Fibroblast of skin of right biceps (primary cell): ENCODE data around the gene PAQR7.

Experiments
- DNase-seq: peaks from one replicate; pipeline ENCODE4 v3.0.0-alpha.2; 2013

PAQR7 gene

DNA sequence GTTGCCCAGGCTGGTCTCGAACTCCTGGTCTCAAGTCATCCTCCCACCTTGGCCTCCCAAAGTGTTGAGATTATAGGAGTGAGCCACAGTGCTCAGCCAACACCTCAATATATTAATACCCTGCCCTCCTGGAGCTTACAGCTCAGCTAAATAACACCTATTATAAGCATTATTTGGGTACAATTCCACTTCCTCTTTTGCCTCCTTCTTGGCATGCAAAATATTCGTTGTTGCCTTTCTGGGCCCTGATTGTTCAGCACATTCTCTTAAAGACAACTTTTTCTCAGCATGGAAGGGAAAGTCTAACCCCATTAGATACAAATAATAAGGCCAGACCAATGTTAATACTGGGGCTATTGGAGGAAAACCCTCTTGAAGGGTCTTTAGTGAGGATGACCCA is 2.8 kb downstream of the PAQR7 start:
- DNase-seq = no peak

- no peak for DNase-seq
Measured at GRCh38 chr1:25871704-25872494, 3.6 kb downstream of the PAQR7 start.

DNA sequence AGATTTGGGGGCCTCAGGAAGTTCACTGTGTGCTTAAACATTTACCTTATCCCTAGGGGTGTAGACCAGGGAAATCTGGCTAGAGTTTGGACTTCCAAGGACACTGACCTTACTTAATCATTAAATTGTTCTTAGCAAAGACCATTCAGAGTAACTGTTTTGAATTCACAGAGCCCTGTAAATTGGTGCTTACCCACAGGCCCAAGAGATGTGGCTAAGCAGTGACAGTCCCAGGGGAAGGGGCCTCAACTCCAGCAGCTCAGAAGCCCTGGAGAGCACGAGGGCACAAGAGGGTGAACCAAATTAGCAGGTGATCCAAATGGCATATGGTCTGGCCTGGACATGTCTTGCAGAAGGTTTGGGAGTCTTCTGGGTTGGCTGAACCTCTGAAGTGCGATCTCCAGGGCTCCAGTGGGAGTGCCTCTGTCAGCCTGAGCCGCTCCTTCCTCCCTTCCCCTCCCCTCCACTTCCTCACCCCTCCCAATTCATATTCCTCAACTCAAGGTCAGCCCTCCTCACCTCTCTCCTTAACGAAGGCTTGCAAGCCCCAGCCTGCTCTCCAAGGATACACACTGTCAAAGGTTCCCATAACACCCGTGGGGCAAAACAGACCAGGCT is 4.3 kb downstream of the PAQR7 start:
- no peak for DNase-seq

DNA sequence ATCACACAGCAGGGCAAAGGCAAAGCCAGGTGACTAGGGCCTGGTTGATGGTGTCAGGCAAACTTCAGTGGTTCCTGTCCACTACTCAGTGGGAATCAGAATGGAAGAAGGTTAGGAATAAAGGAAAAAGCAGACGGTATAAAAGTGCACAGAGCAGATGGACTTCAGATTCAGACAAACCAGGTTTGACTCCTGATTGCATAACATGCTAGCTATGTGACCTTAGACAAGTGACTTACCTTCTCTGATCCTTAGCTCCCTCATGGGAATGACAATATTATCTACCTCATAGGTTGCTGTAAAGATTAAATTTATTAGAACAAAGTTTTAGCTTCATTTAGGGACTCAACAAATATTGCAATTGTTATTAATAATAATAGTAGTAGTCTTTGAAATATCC is 4.9 kb downstream of the PAQR7 start:
- no peak for DNase-seq

DNA sequence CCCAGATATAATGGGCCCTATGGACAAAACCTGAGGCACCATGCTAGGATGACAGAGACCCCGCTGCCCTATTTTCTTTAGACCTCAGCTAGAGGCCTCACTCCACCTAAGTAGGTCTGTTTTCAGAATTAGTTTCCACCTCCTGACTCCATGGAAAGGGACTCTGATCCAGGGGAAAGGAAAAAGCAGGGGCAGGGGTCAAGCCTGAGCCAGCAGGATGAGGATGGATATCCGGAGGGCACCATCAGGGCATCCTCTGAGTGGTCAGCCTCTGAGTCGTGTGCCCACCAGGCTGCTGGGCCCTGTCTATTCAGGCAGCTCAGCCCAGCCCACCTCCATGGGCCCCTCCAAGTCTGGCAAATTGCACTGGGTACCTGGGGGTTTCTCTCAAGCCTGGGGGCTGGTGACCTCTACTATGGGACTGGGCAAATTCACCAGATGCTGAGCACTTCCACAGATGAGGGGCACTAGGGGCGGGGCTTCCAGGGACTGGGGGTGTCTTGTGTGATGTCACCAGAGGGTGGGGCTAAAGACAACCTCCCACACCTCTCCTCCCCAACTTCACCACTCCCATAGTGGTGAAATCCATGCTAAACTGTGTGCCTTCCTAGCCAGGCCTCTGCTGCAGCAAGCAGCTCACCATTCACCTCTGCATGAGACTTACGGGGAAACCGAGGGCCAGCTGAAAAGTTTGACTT is 5.5 kb downstream of the PAQR7 start:
- DNase-seq = no peak

GRCh38 chr1:25867210-25867991 is 8.1 kb downstream of the PAQR7 start:
- DNase-seq = no peak

DNA sequence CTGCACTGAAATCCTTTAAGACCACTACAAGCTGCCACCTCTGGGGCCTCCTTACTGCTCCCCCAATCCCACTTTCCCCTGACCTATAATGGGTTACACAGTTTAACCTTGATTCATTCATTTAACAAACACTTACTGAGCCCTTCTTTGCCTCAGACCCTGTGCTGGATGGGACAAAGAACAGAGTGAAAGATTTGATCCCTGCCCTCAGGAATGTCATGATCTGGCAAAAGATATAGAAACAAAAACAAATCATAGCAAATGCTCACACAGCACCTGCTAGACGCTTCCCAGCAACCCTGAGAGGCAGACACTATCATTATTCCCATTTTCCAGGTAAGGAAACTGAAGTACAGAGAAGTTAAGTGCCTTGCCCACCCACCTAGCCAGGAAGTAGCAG is 9.2 kb downstream of the PAQR7 start:
- no peak for DNase-seq

- DNase-seq = no peak
Measured at GRCh38 chr1:25864434-25864833, 11.1 kb downstream of the PAQR7 start.

DNA sequence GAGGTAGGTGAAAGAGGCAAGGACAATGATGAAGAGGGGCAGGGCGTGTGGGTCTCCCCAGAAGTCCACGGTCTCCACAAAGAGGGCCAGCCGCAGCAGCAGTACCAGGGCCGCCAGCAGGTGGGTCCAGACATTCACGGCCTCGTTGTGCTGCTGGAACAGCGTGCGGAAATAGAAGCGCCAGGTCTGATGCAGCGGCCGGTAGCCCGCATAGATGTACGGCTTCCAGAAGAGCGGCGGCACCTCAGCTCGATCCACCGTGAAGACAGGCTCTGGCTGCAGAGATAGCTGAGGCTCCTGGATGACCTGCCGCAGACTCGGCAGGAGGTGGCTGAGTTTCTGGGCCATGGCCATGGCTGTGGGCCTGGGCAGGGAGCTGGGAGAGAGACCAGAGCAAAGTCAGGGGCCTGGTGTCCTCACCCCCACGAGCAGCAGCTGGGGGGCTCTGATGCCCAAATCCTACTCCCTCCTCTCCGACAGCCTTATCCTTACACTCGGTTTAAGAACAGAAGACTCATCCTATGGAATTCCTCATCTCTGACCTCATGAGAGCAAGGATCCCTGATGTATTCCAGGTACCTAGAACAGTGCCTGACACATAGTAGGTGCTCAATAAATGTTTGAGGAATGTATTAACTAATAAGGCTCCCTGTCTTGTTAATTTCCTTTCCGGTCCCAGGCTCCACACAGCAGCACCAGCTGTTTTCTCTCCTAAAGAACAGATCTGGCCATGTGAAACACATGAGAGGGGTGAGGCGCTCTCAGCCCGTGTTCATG is 11.8 kb downstream of the PAQR7 start:
- no peak for DNase-seq

DNA sequence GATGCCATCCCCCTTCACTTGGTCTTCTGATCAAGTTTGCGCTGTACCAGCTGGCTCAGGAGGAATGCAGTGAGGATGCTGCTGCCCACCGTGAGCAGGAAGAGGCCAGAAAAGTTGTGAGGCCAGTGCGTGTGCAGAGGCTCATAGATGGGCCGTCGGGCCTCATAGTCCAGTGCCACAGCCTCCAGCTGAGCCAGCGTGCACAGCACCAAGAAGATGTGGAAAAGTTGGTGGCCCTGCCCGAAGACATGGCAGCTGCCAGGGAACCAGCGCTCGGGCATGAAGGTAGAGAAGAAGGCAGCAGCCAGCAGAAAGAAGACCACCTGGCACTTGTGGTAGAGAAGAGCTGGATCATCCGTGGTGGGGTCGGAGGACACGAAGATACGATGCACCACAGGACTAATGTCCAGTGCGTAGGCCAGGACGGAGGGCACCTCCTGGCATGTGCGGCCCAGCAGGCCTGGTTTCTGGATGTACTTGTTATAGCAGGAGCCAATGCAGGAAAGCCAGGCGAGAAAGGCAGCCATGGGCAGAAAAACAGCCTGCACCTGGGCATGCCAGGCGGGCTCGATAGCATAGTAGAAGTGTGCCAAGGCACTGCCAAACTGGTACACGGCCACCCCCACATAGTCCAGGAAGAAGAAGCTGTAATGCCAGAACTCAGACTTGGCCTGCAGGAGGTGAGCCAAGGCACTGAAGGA is 12.6 kb downstream of the PAQR7 start:
- no peak for DNase-seq

DNA sequence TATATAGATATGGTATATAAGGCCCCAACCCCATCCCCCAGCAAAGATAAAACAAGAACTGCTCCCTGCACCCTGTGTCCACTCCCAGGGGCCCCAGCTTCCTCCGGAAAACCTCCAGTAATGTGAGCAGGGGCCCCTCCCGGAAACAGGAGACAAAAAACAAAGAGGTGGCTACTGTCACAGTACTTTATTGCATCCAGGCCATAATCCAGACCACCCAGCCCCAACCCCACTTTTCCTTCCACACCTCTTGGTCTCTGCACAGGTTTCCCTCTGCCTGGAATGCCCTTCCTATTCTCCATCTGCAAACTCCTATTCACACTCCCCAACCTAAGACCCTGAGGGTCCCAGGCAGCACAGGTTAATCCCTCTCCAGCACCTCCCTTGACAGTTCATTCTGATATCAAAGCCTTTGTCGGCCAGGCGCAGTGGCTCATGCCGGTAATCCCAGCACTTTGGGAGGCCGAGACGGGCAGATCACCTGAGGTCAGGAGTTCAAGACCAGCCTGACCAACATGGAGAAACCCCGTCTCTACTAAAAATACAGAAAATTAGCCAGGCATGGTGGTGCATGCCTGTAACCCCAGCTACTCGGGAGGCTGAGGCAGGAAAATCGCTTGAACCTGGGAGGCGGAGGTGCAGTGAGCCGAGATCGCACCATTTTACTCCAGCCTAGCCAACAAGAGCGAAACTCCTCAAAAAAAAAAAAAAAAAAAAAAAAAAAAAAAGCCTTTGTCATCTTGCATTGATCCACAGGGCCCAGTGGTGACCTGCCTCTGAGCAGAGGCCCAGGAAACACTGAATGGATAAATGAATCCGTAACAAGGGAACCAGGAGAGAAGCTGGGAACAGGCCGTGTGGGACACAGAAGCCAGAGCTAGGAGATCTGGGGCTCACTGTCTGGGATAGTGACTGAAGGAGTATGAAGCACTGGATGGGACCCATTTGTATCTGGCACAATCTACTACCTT is 13.9 kb downstream of the PAQR7 start:
- DNase-seq = no peak

GRCh38 chr1:25858906-25859789 is 16.4 kb downstream of the PAQR7 start, which contains the start of gene AUNIP:
AUNIP (minus strand) TSS chr1:25859457; CDS start chr1:25859357, 100 bp downstream.
- DNase-seq = peak; percentile 90

DNA sequence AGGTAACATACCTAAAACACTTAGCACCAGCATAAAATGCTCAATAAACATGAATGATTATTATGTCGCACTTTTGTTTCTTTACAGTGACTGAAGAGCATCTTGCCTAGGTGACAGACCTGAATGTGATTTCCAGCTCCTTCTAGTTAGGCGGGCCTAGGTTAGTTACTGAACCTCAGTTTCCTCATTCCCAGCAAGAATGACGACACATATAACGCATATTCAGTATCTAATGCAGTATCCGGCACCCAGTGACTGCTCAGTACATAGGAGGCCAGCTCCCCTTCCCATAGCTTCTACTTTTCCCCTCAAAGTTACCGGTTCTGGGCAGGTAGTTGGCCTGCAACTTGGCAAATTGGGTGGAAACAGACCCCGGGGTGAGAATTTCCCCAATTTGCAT is 17.0 kb downstream of the PAQR7 start:
- DNase-seq = no peak

DNA sequence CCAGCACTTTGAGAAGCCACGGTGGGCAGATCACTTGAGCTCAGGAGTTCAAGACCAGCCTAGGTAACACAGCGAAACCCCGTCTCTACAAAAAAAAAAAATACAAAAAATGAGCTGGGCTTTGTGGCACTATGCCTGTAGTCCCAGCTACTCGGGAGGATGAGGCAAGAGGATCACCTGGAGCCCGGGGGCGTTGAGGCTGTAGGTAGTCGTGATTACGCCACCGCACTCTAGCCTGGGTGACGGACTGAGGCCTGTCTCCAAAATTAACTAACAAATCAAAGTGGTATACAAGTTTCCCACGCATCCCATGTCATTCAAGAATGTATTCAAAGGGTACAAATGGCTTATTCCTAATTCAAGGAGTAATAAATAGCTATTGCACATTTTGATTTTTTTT is 18.7 kb downstream of the PAQR7 start:
- DNase-seq = no peak

DNA sequence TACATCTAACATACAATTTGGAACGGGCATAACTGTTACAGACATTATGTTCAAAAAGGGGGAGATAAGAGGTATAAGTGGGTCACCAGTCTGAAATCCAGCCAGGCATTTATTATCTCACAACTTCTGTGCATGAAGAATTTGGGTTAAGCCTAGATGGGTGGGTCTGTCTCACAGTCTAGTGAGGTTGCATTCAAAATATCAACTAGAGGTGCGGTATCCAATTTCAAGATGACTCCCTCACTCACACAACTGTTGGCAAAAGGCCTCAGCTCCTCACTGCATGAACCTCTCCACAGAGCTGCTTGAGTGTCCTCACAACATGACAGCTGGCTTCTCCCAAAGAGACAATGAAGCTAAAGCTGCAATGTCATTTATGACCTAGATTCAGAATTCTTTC is 21.0 kb downstream of the PAQR7 start:
- DNase-seq = no peak

GRCh38 chr1:25848531-25848930 is 27.0 kb downstream of the PAQR7 start:
- DNase-seq = peak; percentile 26

GRCh38 chr1:25847929-25848328 is 27.6 kb downstream of the PAQR7 start:
- DNase-seq = no peak

GRCh38 chr1:25845664-25846063 is 29.8 kb downstream of the PAQR7 start:
- DNase-seq = no peak
